DOHH2 (cell line): ENCODE results near the gene FBXL2.

ENCODE experiments used
- H3F3A ChIP-seq: fragments of 200-600 bp; sonication (generic), shearing (Covaris generic); 2 replicates; pipeline ENCODE4 v1.6.0; 2016; ENCODE audit warnings: antibody characterized with exemption, mild to moderate bottlenecking; ENCODE audit not compliant: control insufficient read depth, insufficient read depth
- H3K27ac ChIP-seq: fragments of 200-600 bp; sonication (generic); 2 replicates; pipeline ENCODE4 v1.5.1; 2014; ENCODE audit warnings: low read depth, mild to moderate bottlenecking, low read length, moderate library complexity
- H3K27me3 ChIP-seq: fragments of 200-600 bp; sonication (generic); 2 replicates; pipeline ENCODE4 v1.6.1; 2014; ENCODE audit warnings: mild to moderate bottlenecking, low read length, mixed read lengths; ENCODE audit not compliant: control insufficient read depth
- H3K36me3 ChIP-seq: fragments of 200-600 bp; sonication (generic); 2 replicates; pipeline ENCODE4 v1.6.1; 2014; ENCODE audit warnings: mild to moderate bottlenecking, low read length, moderate library complexity, mixed read lengths; ENCODE audit not compliant: control insufficient read depth
- H3K4me1 ChIP-seq: fragments of 200-600 bp; sonication (generic); 2 replicates; pipeline ENCODE4 v1.6.1; 2014; ENCODE audit warnings: mild to moderate bottlenecking, low read length, mixed read lengths; ENCODE audit not compliant: control insufficient read depth
- H3K4me2 ChIP-seq: fragments of 200-600 bp; sonication (generic); 2 replicates; pipeline ENCODE4 v1.6.0; 2014; ENCODE audit warnings: mild to moderate bottlenecking, low read length, moderate library complexity
- H3K4me3 ChIP-seq: fragments of 200-600 bp; sonication (generic); 2 replicates; pipeline ENCODE4 v1.5.1; 2014; ENCODE audit warnings: mild to moderate bottlenecking, low read length, mixed read lengths
- H3K79me2 ChIP-seq: fragments of 200-600 bp; sonication (generic); 2 replicates; pipeline ENCODE4 v1.6.1; 2014; ENCODE audit warnings: mild to moderate bottlenecking, low read length, mixed read lengths; ENCODE audit not compliant: control insufficient read depth
- H3K9me2 ChIP-seq: fragments of 200-600 bp; sonication (generic); replicated peaks from 2 replicates; pipeline ENCODE4 v1.6.1; 2014; ENCODE audit warnings: mild to moderate bottlenecking, low read length, mixed read lengths; ENCODE audit not compliant: control insufficient read depth
- H3K9me3 ChIP-seq: fragments of 200-600 bp; sonication (generic); 2 replicates; pipeline ENCODE4 v1.6.1; 2014; ENCODE audit warnings: antibody characterized with exemption, low read length, mixed read lengths; ENCODE audit not compliant: control insufficient read depth, insufficient read depth
- H4K20me1 ChIP-seq: fragments of 200-600 bp; sonication (generic); 2 replicates; pipeline ENCODE4 v1.6.0; 2014; ENCODE audit warnings: low read depth, mild to moderate bottlenecking, antibody characterized with exemption, low read length, moderate library complexity; ENCODE audit not compliant: control insufficient read depth, insufficient read depth
- EZH2phosphoT487 ChIP-seq: fragments of 200-600 bp; sonication (generic); IDR thresholded peaks from 2 replicates; pipeline ENCODE4 v1.6.1; 2017; ENCODE audit warnings: borderline replicate concordance, mild to moderate bottlenecking, antibody characterized with exemption, low read length, moderate library complexity, mixed read lengths
- TF ChIP-seq, protein P1 (sequence below): fragments of 200-600 bp; sonication (generic); IDR thresholded peaks from one replicate; pipeline ENCODE4 v1.5.1; 2014; ENCODE audit warnings: antibody characterized with exemption, mild to moderate bottlenecking, low read depth, low read length; ENCODE audit not compliant: poor library complexity, severe bottlenecking

The FBXL2 gene

DNA sequence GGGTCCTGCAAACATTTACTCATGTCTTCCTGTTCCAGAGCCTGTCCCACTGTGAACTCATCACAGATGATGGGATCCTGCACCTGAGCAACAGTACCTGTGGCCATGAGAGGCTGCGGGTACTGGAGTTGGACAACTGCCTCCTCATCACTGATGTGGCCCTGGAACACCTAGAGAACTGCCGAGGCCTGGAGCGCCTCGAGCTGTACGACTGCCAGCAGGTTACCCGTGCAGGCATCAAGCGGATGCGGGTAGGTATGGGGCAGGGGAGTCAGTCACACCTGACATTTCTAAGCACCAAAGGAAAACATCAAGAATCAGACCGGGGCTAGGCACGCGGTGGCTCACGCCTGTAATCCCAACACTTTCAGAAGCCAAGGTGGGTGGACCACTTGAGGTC is 106.7 kb downstream of the FBXL2 start:
- H3K9me3 ChIP-seq = no peaks in the 10 kb centered on the region
- peaks cover 5% of the 10 kb centered on the region for H3K4me1 ChIP-seq
- peaks cover 14% of the 10 kb centered on the region for H3K36me3 ChIP-seq
- H3K27ac ChIP-seq = no peak overlapping the region
- no peaks in the 10 kb centered on the region for H3F3A ChIP-seq
- TF ChIP-seq, protein P1, sequence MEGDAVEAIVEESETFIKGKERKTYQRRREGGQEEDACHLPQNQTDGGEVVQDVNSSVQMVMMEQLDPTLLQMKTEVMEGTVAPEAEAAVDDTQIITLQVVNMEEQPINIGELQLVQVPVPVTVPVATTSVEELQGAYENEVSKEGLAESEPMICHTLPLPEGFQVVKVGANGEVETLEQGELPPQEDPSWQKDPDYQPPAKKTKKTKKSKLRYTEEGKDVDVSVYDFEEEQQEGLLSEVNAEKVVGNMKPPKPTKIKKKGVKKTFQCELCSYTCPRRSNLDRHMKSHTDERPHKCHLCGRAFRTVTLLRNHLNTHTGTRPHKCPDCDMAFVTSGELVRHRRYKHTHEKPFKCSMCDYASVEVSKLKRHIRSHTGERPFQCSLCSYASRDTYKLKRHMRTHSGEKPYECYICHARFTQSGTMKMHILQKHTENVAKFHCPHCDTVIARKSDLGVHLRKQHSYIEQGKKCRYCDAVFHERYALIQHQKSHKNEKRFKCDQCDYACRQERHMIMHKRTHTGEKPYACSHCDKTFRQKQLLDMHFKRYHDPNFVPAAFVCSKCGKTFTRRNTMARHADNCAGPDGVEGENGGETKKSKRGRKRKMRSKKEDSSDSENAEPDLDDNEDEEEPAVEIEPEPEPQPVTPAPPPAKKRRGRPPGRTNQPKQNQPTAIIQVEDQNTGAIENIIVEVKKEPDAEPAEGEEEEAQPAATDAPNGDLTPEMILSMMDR = no peak
- no peak for TF ChIP-seq EZH2phosphoT487
- H3K4me3 ChIP-seq = no peak overlapping the region
- no peaks in the 10 kb centered on the region for H3K9me2 ChIP-seq
- H3K79me2 ChIP-seq = no peaks in the 10 kb centered on the region
- H3K4me2 ChIP-seq = no peak overlapping the region
- H3K27me3 ChIP-seq = no peaks in the 10 kb centered on the region
- no peaks in the 10 kb centered on the region for H4K20me1 ChIP-seq

DNA sequence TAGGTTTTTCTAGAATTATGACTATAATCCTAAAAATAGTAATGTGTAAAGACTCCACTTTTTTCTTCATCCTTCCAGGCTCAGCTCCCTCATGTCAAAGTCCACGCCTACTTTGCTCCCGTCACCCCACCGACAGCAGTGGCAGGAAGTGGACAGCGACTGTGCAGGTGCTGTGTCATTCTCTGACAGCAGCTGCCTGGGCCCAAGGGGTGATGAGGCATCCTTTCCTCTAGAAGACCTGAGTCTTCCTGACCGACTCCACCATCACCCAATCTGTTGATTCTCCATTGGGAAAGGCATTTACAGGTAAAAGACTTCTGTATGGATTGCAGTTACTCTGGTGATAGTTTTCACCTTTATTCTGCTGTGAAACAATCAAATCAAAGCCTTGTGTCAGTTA is 108.2 kb downstream of the FBXL2 start:
- no peaks in the 10 kb centered on the region for H4K20me1 ChIP-seq
- no peaks in the 10 kb centered on the region for H3K9me3 ChIP-seq
- TF ChIP-seq, protein P1 = no peak
- no peak for TF ChIP-seq EZH2phosphoT487
- no peaks in the 10 kb centered on the region for H3K9me2 ChIP-seq
- H3K4me1 ChIP-seq = peaks cover 5% of the 10 kb centered on the region
- no peaks in the 10 kb centered on the region for H3F3A ChIP-seq
- no peak overlapping the region for H3K4me2 ChIP-seq
- no peaks in the 10 kb centered on the region for H3K79me2 ChIP-seq
- no peak overlapping the region for H3K4me3 ChIP-seq
- H3K27me3 ChIP-seq = no peaks in the 10 kb centered on the region
- H3K27ac ChIP-seq = no peak overlapping the region
- peaks cover 27% of the 10 kb centered on the region for H3K36me3 ChIP-seq

DNA sequence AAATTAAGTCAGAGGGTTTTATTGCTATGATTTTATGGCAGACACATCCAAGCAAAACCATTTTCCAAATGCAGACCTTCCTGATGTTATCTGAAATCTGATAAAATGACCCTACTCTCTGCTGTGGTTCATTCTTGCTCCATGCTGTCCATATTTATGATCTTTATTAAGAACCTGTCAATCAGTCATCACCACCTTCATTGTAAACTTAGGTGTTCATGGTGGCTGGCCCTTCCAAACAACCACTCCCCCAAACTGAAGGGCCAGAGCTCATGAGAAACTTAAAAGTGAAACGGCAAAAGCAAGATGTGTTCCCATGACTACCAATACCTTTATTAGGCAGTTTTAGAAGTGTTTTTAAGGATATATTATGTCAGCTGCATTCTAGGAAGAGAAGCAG is 109.4 kb downstream of the FBXL2 start:
- H3K9me3 ChIP-seq = no peaks in the 10 kb centered on the region
- H3K4me3 ChIP-seq = no peak overlapping the region
- no peaks in the 10 kb centered on the region for H3K27me3 ChIP-seq
- no peaks in the 10 kb centered on the region for H3K79me2 ChIP-seq
- H3K4me1 ChIP-seq = peaks cover 5% of the 10 kb centered on the region
- peaks cover 37% of the 10 kb centered on the region for H3K36me3 ChIP-seq
- H4K20me1 ChIP-seq = no peaks in the 10 kb centered on the region
- TF ChIP-seq EZH2phosphoT487 = no peak
- TF ChIP-seq, protein P1 = no peak
- no peak overlapping the region for H3K27ac ChIP-seq
- no peaks in the 10 kb centered on the region for H3F3A ChIP-seq
- no peaks in the 10 kb centered on the region for H3K9me2 ChIP-seq
- H3K4me2 ChIP-seq = no peak overlapping the region
